Ascending aorta (tissue), 2 donors: ENCODE data around the gene DTX3L. TPM values are rescaled to one million over a fixed set of nuclear protein-coding genes. Genes with fewer than 3 reads are reported as not detected.

Source experiments
- DNase-seq, 2 donors: peaks; one replicate each; pipeline ENCODE4 v3.0.0-alpha.2; 2019; ENCODE audit warnings: low spot score in 2 of 2
- H3K27ac ChIP-seq, 2 donors: fragments of 200-600 bp; sonication (generic); one replicate each; pipeline ENCODE4 v1.5.1; 2016 to 2017; ENCODE audit warnings: mild to moderate bottlenecking in 1 of 2
- H3K27me3 ChIP-seq: fragments of 200-600 bp; sonication (generic); one replicate; pipeline ENCODE4 v1.5.1; 2017
- H3K36me3 ChIP-seq, 2 donors: fragments of 200-600 bp; sonication (generic); one replicate each; pipeline ENCODE4 v1.5.1; 2016
- H3K4me1 ChIP-seq, 2 donors: fragments of 200-600 bp; sonication (generic); one replicate each; pipeline ENCODE4 v1.5.1; 2016 to 2017; ENCODE audit warnings: mild to moderate bottlenecking in 1 of 2
- H3K4me3 ChIP-seq, 2 donors: fragments of 200-600 bp; sonication (generic); one replicate each; pipeline ENCODE4 v1.5.1; 2016 to 2017; ENCODE audit warnings: mild to moderate bottlenecking in 1 of 2
- H3K9me3 ChIP-seq, 2 donors: fragments of 200-600 bp; sonication (generic); one replicate each; pipeline ENCODE4 v1.5.1; 2016
- CTCF ChIP-seq, 3 experiments: fragments of 200-600 bp in 2 of 3; fragments of 450-650 bp in 1 of 3; sonication (generic) in 2 of 3; IDR thresholded peaks; one replicate each; pipeline ENCODE4 v1.5.1; 2016 to 2019; ENCODE audit warnings: antibody characterized with exemption in 3 of 3, mild to moderate bottlenecking in 1 of 3, moderate library complexity in 1 of 3
- intact Hi-C: fragments of 100-400 bp; cut with DNase I; formaldehyde crosslinking; loops from one replicate; pipeline ENCODE4 v1.15.1; 2023
- total RNA-seq: library from RNA; depleted of rRNA; stranded (reverse); fragments of >200 nt; gene quantifications from one replicate; pipeline ENCODE4 v1.1.0, GENCODE V29; 2016

The DTX3L gene
- total RNA-seq, 1 donor from 2014 or later, result 22.4 TPM

- Histone ChIP-seq H3K9me3 (no peaks in the 10 kb centered on the region), H3K27ac (no peak overlapping the region), H3K4me3 (no peak overlapping the region), H3K4me1 (no peaks in the 10 kb centered on the region), H3K36me3 (no peaks in the 10 kb centered on the region), H3K27me3 (no peaks in the 10 kb centered on the region)
- intact Hi-C loops, result no loop called here
- TF ChIP-seq CTCF (IDR thresholded peaks at IDR 0.05), result no peak
- no peak for DNase-seq
These were observed 45.8 kb downstream of the DTX3L start for GRCh38 chr3:122609798-122610559.

- intact Hi-C loops, result no loop called here
- no peak for TF ChIP-seq CTCF (IDR thresholded peaks at IDR 0.05)
- H3K36me3 ChIP-seq, result no peaks in the 10 kb centered on the region
These were observed 48.6 kb downstream of the DTX3L start for GRCh38 chr3:122612696-122613095.

GRCh38 chr3:122615303-122615702 is 51.2 kb downstream of the DTX3L start:
- no peaks in the 10 kb centered on the region for H3K4me1 ChIP-seq

More at GRCh38 chr3:122612696-122613095, 48.6 kb downstream of the DTX3L start:
- Histone ChIP-seq H3K4me3 (no peak overlapping the region), H3K4me1 (no peaks in the 10 kb centered on the region), H3K27ac (no peak overlapping the region), H3K9me3 (no peaks in the 10 kb centered on the region), H3K27me3 (no peaks in the 10 kb centered on the region)
- no peak for DNase-seq

GRCh38 chr3:122618614-122619013 is 54.5 kb downstream of the DTX3L start:
- Histone ChIP-seq H3K4me1 (no peaks in the 10 kb centered on the region), H3K27ac (no peak overlapping the region), H3K27me3 (no peaks in the 10 kb centered on the region), H3K36me3 (no peaks in the 10 kb centered on the region), H3K4me3 (no peak overlapping the region), H3K9me3 (no peaks in the 10 kb centered on the region)
- intact Hi-C loops, result no loop called here
- DNase-seq, result no peak
- no peak for TF ChIP-seq CTCF (IDR thresholded peaks at IDR 0.05)

More at GRCh38 chr3:122615303-122615702, 51.2 kb downstream of the DTX3L start:
- no peak for TF ChIP-seq CTCF (IDR thresholded peaks at IDR 0.05)
- no peak overlapping the region for H3K4me3 ChIP-seq
- no peak overlapping the region for H3K27ac ChIP-seq
- H3K27me3 ChIP-seq, result no peaks in the 10 kb centered on the region
- DNase-seq, result no peak
- intact Hi-C loops, result no loop called here
- no peaks in the 10 kb centered on the region for H3K36me3 ChIP-seq
- H3K9me3 ChIP-seq, result no peaks in the 10 kb centered on the region

GRCh38 chr3:122619040-122619439 is 54.9 kb downstream of the DTX3L start:
- no peaks in the 10 kb centered on the region for H3K9me3 ChIP-seq
- DNase-seq, result no peak
- no peak overlapping the region for H3K4me3 ChIP-seq
- H3K4me1 ChIP-seq, result no peaks in the 10 kb centered on the region
- TF ChIP-seq CTCF (IDR thresholded peaks at IDR 0.05), result no peak
- intact Hi-C loops, result no loop called here
- H3K27me3 ChIP-seq, result no peaks in the 10 kb centered on the region
- H3K27ac ChIP-seq, result no peak overlapping the region
- no peaks in the 10 kb centered on the region for H3K36me3 ChIP-seq
